GM13977 (cell line): Measurements from ENCODE around the gene ECSCR.
"Not testable (repeated sequence)": the region's sequence is repeated elsewhere in the genome, so short reads cannot be mapped to it uniquely, and the experiment has no call there.

Experiments used
- DNase-seq: peaks from one replicate; pipeline ENCODE4 v3.0.0; 2012; ENCODE audit warnings: low spot score
- CTCF ChIP-seq: IDR thresholded peaks from 2 replicates; pipeline ENCODE4 v1.5.1; 2012; ENCODE audit warnings: mild to moderate bottlenecking, control low read depth; ENCODE audit not compliant: insufficient read depth; ENCODE audit errors: extremely low read depth, missing control alignments
- in situ Hi-C: fragments of 300-500 bp; cut with MboI; formaldehyde crosslinking; loops from one replicate; pipeline ENCODE4 v1.12.0; 2022; ENCODE audit warnings: low sequenced_read_pairs, low pct_unique_long_range_greater_than_20kb, mixed read lengths, inconsistent platforms; ENCODE audit not compliant: unreplicated experiment

ECSCR gene

GRCh38 chr5:139415221-139415861 is 47.2 kb downstream of the ECSCR start:
- TF ChIP-seq CTCF, result no peak
- DNase-seq, result no peak

GRCh38 chr5:139414581-139415130 is 47.9 kb downstream of the ECSCR start:
- no peak for TF ChIP-seq CTCF
- in situ Hi-C loops, result no loop called here
- DNase-seq, result no peak

More at GRCh38 chr5:139415221-139415861, 47.2 kb downstream of the ECSCR start:
- in situ Hi-C loops, result no loop called here

- peak; percentile 44 for DNase-seq
- in situ Hi-C loops, result no loop called here
- TF ChIP-seq CTCF, result no peak
These were observed 48.6 kb downstream of the ECSCR start for GRCh38 chr5:139413963-139414362.

- in situ Hi-C loops, result no loop called here
- no peak for DNase-seq
- no peak for TF ChIP-seq CTCF
These were observed 49.4 kb downstream of the ECSCR start for GRCh38 chr5:139413153-139413552.

GRCh38 chr5:139410993-139411828 is 51.3 kb downstream of the ECSCR start:
- in situ Hi-C loops, result no loop called here
- no peak for DNase-seq
- TF ChIP-seq CTCF, result no peak

GRCh38 chr5:139410121-139410992 is 52.2 kb downstream of the ECSCR start:
- in situ Hi-C loops, result no loop called here
- TF ChIP-seq CTCF, result no peak
- DNase-seq, result no peak

GRCh38 chr5:139409116-139409515 is 53.4 kb downstream of the ECSCR start:
- in situ Hi-C loops, DNase-seq: not testable (repeated sequence)
